ENCODE results near the gene SND1. TPM values are rescaled to one million over a fixed set of nuclear protein-coding genes. Genes with fewer than 3 reads are reported as not detected.

The SND1 gene
- total and polyA plus RNA-seq, 2 of the 4 experiments (the other 2 are of a cell fraction): 154 to 294 TPM

GRCh38 chr7:127752829-127753228 lies 100.8 kb downstream of the SND1 start:
- in situ Hi-C loops (cut with MboI; ENCODE audit: low sequenced_read_pairs) (no loop called here), dilution Hi-C loops (cut with HindIII; ENCODE audit: low sequenced_read_pairs, unreplicated experiment) (no loop called here), intact Hi-C loops (cut with micrococcal nuclease) (no loop called here)
- no peak overlapping the region for H2BK5ac ChIP-seq (ENCODE audit: low read depth, low read length, poor library complexity, severe bottlenecking)
- H3K23ac ChIP-seq (ENCODE audit: low read depth, low read length): no peak overlapping the region
- H2BK120ac ChIP-seq (ENCODE audit: low read depth, low read length): no peak overlapping the region
- H3K79me1 ChIP-seq (ENCODE audit: low read depth in 1 of 2, low read length in 2 of 2): peaks cover 65 to 88% of the 10 kb centered on the region in 2 experiments
- H3K4ac ChIP-seq (ENCODE audit: low read depth, low read length): no peak overlapping the region
- no peak overlapping the region for H2BK20ac ChIP-seq (ENCODE audit: low read depth, low read length)
- no peak overlapping the region for H2AK5ac ChIP-seq (ENCODE audit: low read depth, low read length)
- peaks cover 3% of the 10 kb centered on the region for H3K36me3 ChIP-seq (ENCODE audit: control insufficient read depth, insufficient read depth, low read length)
- no peak overlapping the region for H3K14ac ChIP-seq (replicated peaks; ENCODE audit: low read depth, low read length)
- H3K27me3 ChIP-seq (ENCODE audit: control insufficient read depth, insufficient read depth, low read length): no peaks in the 10 kb centered on the region
- peaks cover 21% of the 10 kb centered on the region for H3K9me1 ChIP-seq (ENCODE audit: insufficient read depth, low read length)
- peaks cover 75% of the 10 kb centered on the region for H4K20me1 ChIP-seq (ENCODE audit: insufficient read depth, low read length)
- H2AK9ac ChIP-seq (replicated peaks; ENCODE audit: low read depth, low read length, poor library complexity): no peak overlapping the region
- H3K4me2 ChIP-seq (ENCODE audit: low read depth, low read length): no peak overlapping the region
- H4K5ac ChIP-seq (ENCODE audit: low read depth, low read length): no peak overlapping the region
- no CpG with 5 or more reads among the region's 1 CpG for WGBS, 2 experiments (ENCODE audit: extremely low coverage in 2 of 2, insufficient read length in 1 of 2)
- POLR2A ChIA-PET (ENCODE audit: unreplicated experiment): no interaction called here
- BruUV-seq (replicated peaks): no TSS peak
- H3K4me1 ChIP-seq (ENCODE audit: control insufficient read depth, insufficient read depth, low read length): peaks cover 8% of the 10 kb centered on the region
- H2BK15ac ChIP-seq (ENCODE audit: low read depth, low read length): no peak overlapping the region
- CTCF ChIA-PET: no interaction called here
- no peak for ATAC-seq (ENCODE audit: low read depth)
- H3K4me3 ChIP-seq (ENCODE audit: insufficient read depth, low read depth, low read length): no peak overlapping the region
- no peak overlapping the region for H3K56ac ChIP-seq (ENCODE audit: extremely low read depth, insufficient read depth, low read length)
- H3K9ac ChIP-seq (ENCODE audit: low read depth, low read length): no peak overlapping the region
- H3K18ac ChIP-seq (ENCODE audit: low read depth, low read length): no peak overlapping the region
- H4K8ac ChIP-seq (ENCODE audit: low read depth in 2 of 2, low read length in 2 of 2): no peak overlapping the region
- H4K91ac ChIP-seq (ENCODE audit: insufficient read depth, low read depth, low read length): no peak overlapping the region
- TF ChIP-seq USF2 (IDR thresholded peaks at IDR 0.05; ENCODE audit: low read depth, low read length) (no peak), CHD1 (IDR thresholded peaks at IDR 0.05; ENCODE audit: low read depth, low read length) (no peak), FOS (IDR thresholded peaks at IDR 0.05; ENCODE audit: low read depth, low read length) (no peak)
- H3K27ac ChIP-seq (ENCODE audit: insufficient read depth, low read length): no peak overlapping the region
- no peaks in the 10 kb centered on the region for H3K9me3 ChIP-seq (ENCODE audit: control insufficient read depth, insufficient read depth, low read length)
- no peak overlapping the region for H2AFZ ChIP-seq (replicated peaks; ENCODE audit: low read length, poor library complexity)
- no peak for DNase-seq
